Neuronal stem cell (in vitro differentiated cells): ENCODE measurements around the gene CIAO2A.

Experiments used
- DNase-seq: peaks from one replicate; pipeline ENCODE4 v3.0.0-alpha.2; 2013; ENCODE audit warnings: low spot score
- H2AFZ ChIP-seq: one replicate; pipeline ENCODE4 v1.6.1; 2013; ENCODE audit warnings: mild to moderate bottlenecking, low read length, inconsistent platforms
- H2AK5ac ChIP-seq: 2 replicates; pipeline ENCODE4 v1.6.1; 2013; ENCODE audit warnings: low read depth, mild to moderate bottlenecking, inconsistent platforms, low read length, moderate library complexity, mixed read lengths
- H2BK120ac ChIP-seq: 2 replicates; pipeline ENCODE4 v1.6.1; 2013; ENCODE audit warnings: low read depth, mild to moderate bottlenecking, inconsistent platforms, low read length, moderate library complexity, mixed read lengths
- H2BK12ac ChIP-seq: one replicate; pipeline ENCODE4 v1.6.1; 2013; ENCODE audit warnings: low read length, inconsistent platforms
- H2BK15ac ChIP-seq: 2 replicates; pipeline ENCODE4 v1.6.1; 2013; ENCODE audit warnings: mild to moderate bottlenecking, low read length, inconsistent platforms, mixed read lengths
- H2BK5ac ChIP-seq: one replicate; pipeline ENCODE4 v1.6.1; 2013; ENCODE audit warnings: inconsistent platforms, mild to moderate bottlenecking, low read length, moderate library complexity
- H3K14ac ChIP-seq: one replicate; pipeline ENCODE4 v1.6.1; 2013; ENCODE audit warnings: low read length, inconsistent platforms
- H3K18ac ChIP-seq: 2 replicates; pipeline ENCODE4 v1.6.1; 2013; ENCODE audit warnings: low read length, inconsistent platforms
- H3K23ac ChIP-seq: 2 replicates; pipeline ENCODE4 v1.6.1; 2013; ENCODE audit warnings: low read depth, mild to moderate bottlenecking, mixed read lengths, low read length, inconsistent platforms; ENCODE audit not compliant: poor library complexity
- H3K27ac ChIP-seq: replicated peaks from 3 replicates; pipeline ENCODE4 v1.5.1; 2013; ENCODE audit warnings: low read length, inconsistent platforms
- H3K27me3 ChIP-seq, 3 experiments: 2 replicates each; pipeline ENCODE4 v1.6.1; 2013; ENCODE audit warnings: low read length in 3 of 3, mild to moderate bottlenecking in 2 of 3, inconsistent platforms in 1 of 3, low read depth in 1 of 3, mixed read lengths in 1 of 3, moderate library complexity in 1 of 3; ENCODE audit not compliant: control insufficient read depth in 3 of 3, insufficient read depth in 3 of 3
- H3K36me3 ChIP-seq, 2 donors: replicated peaks in 1 of 2; 2 replicates each; pipeline ENCODE4 v1.6.1; 2013; ENCODE audit warnings: low read length in 2 of 2; ENCODE audit not compliant: control insufficient read depth in 2 of 2, insufficient read depth in 2 of 2
- H3K4ac ChIP-seq: 2 replicates; pipeline ENCODE4 v1.6.1; 2013; ENCODE audit warnings: inconsistent platforms, mild to moderate bottlenecking, low read length, moderate library complexity
- H3K4me1 ChIP-seq, 2 donors: 1 replicate in 1 of 2; 2 replicates in 1 of 2; pipeline ENCODE4 v1.6.1; 2013; ENCODE audit warnings: low read length in 2 of 2, low read depth in 1 of 2; ENCODE audit not compliant: control insufficient read depth in 2 of 2, insufficient read depth in 1 of 2
- H3K4me2 ChIP-seq: one replicate; pipeline ENCODE4 v1.6.1; 2013; ENCODE audit warnings: mild to moderate bottlenecking, low read length, inconsistent platforms; ENCODE audit not compliant: insufficient read depth, poor library complexity, severe bottlenecking
- H3K4me3 ChIP-seq, 2 donors: 2 replicates each; pipeline ENCODE4 v1.5.1; 2013; ENCODE audit warnings: low read length in 2 of 2, mild to moderate bottlenecking in 2 of 2, inconsistent platforms in 1 of 2, moderate library complexity in 1 of 2
- H3K79me1 ChIP-seq: one replicate; pipeline ENCODE4 v1.6.1; 2013; ENCODE audit warnings: low read depth, mild to moderate bottlenecking, inconsistent platforms, low read length, moderate library complexity
- H3K9ac ChIP-seq: one replicate; pipeline ENCODE4 v1.6.1; 2013; ENCODE audit warnings: mild to moderate bottlenecking, low read depth, low read length, inconsistent platforms; ENCODE audit not compliant: poor library complexity
- H3K9me3 ChIP-seq, 2 donors: replicated peaks in 1 of 2; 2 replicates each; pipeline versions ENCODE3 to v1.6.1; 2013; ENCODE audit warnings: low read length in 2 of 2, mild to moderate bottlenecking in 2 of 2, inconsistent platforms in 1 of 2, low read depth in 1 of 2, mixed read lengths in 1 of 2, moderate library complexity in 1 of 2; ENCODE audit not compliant: control insufficient read depth in 2 of 2, insufficient read depth in 1 of 2
- H4K8ac ChIP-seq: one replicate; pipeline ENCODE4 v1.6.1; 2013; ENCODE audit warnings: low read depth, mild to moderate bottlenecking, inconsistent platforms, low read length, moderate library complexity
- H4K91ac ChIP-seq: one replicate; pipeline ENCODE4 v1.6.1; 2013; ENCODE audit warnings: low read length, low read depth, mild to moderate bottlenecking, inconsistent platforms; ENCODE audit not compliant: poor library complexity
- WGBS, 2 donors: extraction: QIAGEN DNeasy Blood & Tissue Kit; methylation state at CpG; one replicate each; pipeline ENCODE4 v1.1.7; 2013; ENCODE audit warnings: missing lambda C conversion rate in 2 of 2, mixed read lengths in 1 of 2; ENCODE audit not compliant: insufficient read length in 2 of 2, insufficient replicate concordance in 1 of 2; ENCODE audit errors: extremely low coverage in 2 of 2; 5-methylcytosine and 5-hydroxymethylcytosine counted together

CIAO2A gene

GRCh38 chr15:64105113-64105704 is 11.6 kb upstream of the CIAO2A start:
- Histone ChIP-seq H4K8ac (no peak overlapping the region), H3K36me3 (peaks cover 0 to 13% of the 10 kb centered on the region in 2 donors), H3K27me3 (no peaks in the 10 kb centered on the region), H2BK5ac (no peak overlapping the region), H3K27ac (no peak overlapping the region), H2AFZ (no peak overlapping the region), H2BK120ac (no peak overlapping the region), H3K79me1 (peaks cover 4% of the 10 kb centered on the region), H2BK15ac (no peak overlapping the region), H3K4me3 (no peak overlapping the region), H3K4me2 (no peak overlapping the region), H3K23ac (no peak overlapping the region), H3K14ac (no peak overlapping the region), H3K4me1 (no peaks in the 10 kb centered on the region), H3K18ac (no peak overlapping the region), H4K91ac (no peak overlapping the region), H2AK5ac (no peak overlapping the region), H3K9me3 (peaks cover 0 to 2% of the 10 kb centered on the region in 2 donors), H3K9ac (no peak overlapping the region), H3K4ac (no peak overlapping the region), H2BK12ac (no peak overlapping the region)
- WGBS, 2 donors: no CpG with 5 or more reads among the region's 9 CpGs
- no peak for DNase-seq

GRCh38 chr15:64102497-64102896 is 8.9 kb upstream of the CIAO2A start:
- peaks cover 0 to 2% of the 10 kb centered on the region in 2 donors for H3K9me3 ChIP-seq
- no peak overlapping the region for H2AFZ ChIP-seq
- H3K4me3 ChIP-seq: no peak overlapping the region
- no peak overlapping the region for H4K91ac ChIP-seq
- H3K79me1 ChIP-seq: peaks cover 4% of the 10 kb centered on the region
- H3K18ac ChIP-seq: no peak overlapping the region
- H3K14ac ChIP-seq: no peak overlapping the region
- H2BK12ac ChIP-seq: no peak overlapping the region
- H2AK5ac ChIP-seq: no peak overlapping the region
- no peak overlapping the region for H3K4me2 ChIP-seq
- no peak for DNase-seq
- H2BK120ac ChIP-seq: no peak overlapping the region
- H3K4me1 ChIP-seq: no peaks in the 10 kb centered on the region
- no peak overlapping the region for H3K9ac ChIP-seq
- H2BK5ac ChIP-seq: no peak overlapping the region
- no peak overlapping the region for H3K27ac ChIP-seq
- no CpG with 5 or more reads among the region's 2 CpGs for WGBS, 2 donors
- no peak overlapping the region for H3K4ac ChIP-seq
- H2BK15ac ChIP-seq: no peak overlapping the region
- no peaks in the 10 kb centered on the region for H3K27me3 ChIP-seq
- H4K8ac ChIP-seq: no peak overlapping the region
- H3K36me3 ChIP-seq: peaks cover 0 to 24% of the 10 kb centered on the region in 2 donors
- H3K23ac ChIP-seq: no peak overlapping the region

- H3K79me1 ChIP-seq: peaks cover 8% of the 10 kb centered on the region
- no peak overlapping the region for H2AFZ ChIP-seq
- H2BK120ac ChIP-seq: no peak overlapping the region
- H2AK5ac ChIP-seq: no peak overlapping the region
- WGBS, 2 donors: no CpG with 5 or more reads among the region's 2 CpGs
- no peak overlapping the region for H3K9ac ChIP-seq
- H4K8ac ChIP-seq: no peak overlapping the region
- no peak overlapping the region for H3K27ac ChIP-seq
- H2BK5ac ChIP-seq: no peak overlapping the region
- H3K4me2 ChIP-seq: no peak overlapping the region
- H4K91ac ChIP-seq: no peak overlapping the region
- no peaks in the 10 kb centered on the region for H3K27me3 ChIP-seq
- no peak overlapping the region for H2BK15ac ChIP-seq
- H2BK12ac ChIP-seq: no peak overlapping the region
- DNase-seq: no peak
- peaks cover 0 to 24% of the 10 kb centered on the region in 2 donors for H3K36me3 ChIP-seq
- H3K18ac ChIP-seq: no peak overlapping the region
- no peak overlapping the region for H3K14ac ChIP-seq
- H3K23ac ChIP-seq: no peak overlapping the region
- H3K9me3 ChIP-seq: peaks cover 0 to 2% of the 10 kb centered on the region in 2 donors
- H3K4ac ChIP-seq: no peak overlapping the region
- peaks cover 2 to 5% of the 10 kb centered on the region in 2 donors for H3K4me1 ChIP-seq
- H3K4me3 ChIP-seq: no peak overlapping the region
Observed at GRCh38 chr15:64100958-64101357, 7.3 kb upstream of the CIAO2A start.

GRCh38 chr15:64099379-64099778 is 5.7 kb upstream of the CIAO2A start:
- Histone ChIP-seq H3K4ac (no peak overlapping the region), H3K4me1 (peaks cover 6 to 11% of the 10 kb centered on the region in 2 donors), H4K8ac (no peak overlapping the region), H3K14ac (no peak overlapping the region), H2AK5ac (no peak overlapping the region), H2BK12ac (no peak overlapping the region), H3K36me3 (peaks cover 0 to 24% of the 10 kb centered on the region in 2 donors), H2AFZ (no peak overlapping the region), H3K9ac (no peak overlapping the region), H3K4me2 (no peak overlapping the region), H3K79me1 (peaks cover 7% of the 10 kb centered on the region), H3K27me3 (no peaks in the 10 kb centered on the region), H3K18ac (no peak overlapping the region), H4K91ac (no peak overlapping the region), H2BK15ac (no peak overlapping the region), H3K23ac (no peak overlapping the region), H3K27ac (no peak overlapping the region), H3K9me3 (peaks cover 0 to 2% of the 10 kb centered on the region in 2 donors), H3K4me3 (no peak overlapping the region), H2BK120ac (no peak overlapping the region), H2BK5ac (no peak overlapping the region)
- DNase-seq: no peak
- WGBS, 2 donors: no CpG with 5 or more reads among the region's 2 CpGs
